NCI-H146 treated with DMSO at 0.1 percent for 48 hours (cell line): Measurements from ENCODE around the gene KIR3DL2.
"Not testable (repeated sequence)": the region's sequence is repeated elsewhere in the genome, so short reads cannot be mapped to it uniquely, and the experiment has no call there.

Source experiments
- DNase-seq: peaks from one replicate; lab custom pipeline; 2025; ENCODE audit not compliant: unreplicated experiment; lab: John Stamatoyannopoulos, UW

The KIR3DL2 gene

GRCh38 chr19:54863459-54863858 is 13.2 kb downstream of the KIR3DL2 start:
- not testable (repeated sequence) for DNase-seq

- no peak for DNase-seq
Observed at GRCh38 chr19:54871696-54872095, 21.5 kb downstream of the KIR3DL2 start.

DNA sequence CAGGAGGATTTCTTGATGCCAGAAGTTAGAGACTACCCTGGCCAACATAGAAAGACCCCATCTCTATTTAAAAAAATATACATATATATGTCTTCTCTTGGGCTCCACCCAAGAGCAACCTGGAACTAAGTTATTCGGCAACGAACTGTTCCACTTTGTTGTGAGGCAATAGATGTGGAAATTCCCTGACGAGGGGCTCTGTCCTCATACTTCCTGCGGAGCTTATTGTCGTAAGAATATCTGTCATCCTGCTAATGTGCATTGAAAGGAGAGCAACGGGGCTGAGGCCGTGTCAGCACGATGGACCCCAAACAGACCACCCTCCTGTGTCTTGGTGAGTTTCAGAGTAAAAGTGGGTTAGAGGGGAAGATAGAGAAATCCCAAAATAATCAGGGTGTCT is 23.7 kb downstream of the KIR3DL2 start, which contains the start of gene FCAR:
FCAR (plus strand) TSS at position 246 of the 400 bp plus-strand sequence; CDS start at position 301, 55 bp downstream.
- DNase-seq = no peak

DNA sequence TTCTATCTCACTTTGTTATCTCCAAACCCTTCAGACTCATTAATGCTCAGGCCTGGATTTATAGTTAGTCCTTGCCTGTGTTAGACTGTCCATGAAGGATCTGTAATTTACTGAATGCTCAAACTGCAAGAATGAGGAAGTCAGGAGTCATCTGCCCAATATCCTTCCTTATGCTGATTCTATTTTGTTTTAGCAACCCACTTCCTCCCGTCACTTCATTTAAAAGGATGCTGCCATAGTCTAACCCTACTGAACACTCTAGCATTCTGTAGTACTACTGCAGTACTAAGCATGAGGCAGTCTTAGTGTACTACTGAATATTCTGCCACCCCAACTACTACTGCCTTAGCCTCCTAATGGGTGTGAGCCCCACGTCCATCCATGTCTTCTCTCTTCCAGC is 25.3 kb downstream of the KIR3DL2 start:
- DNase-seq = no peak

GRCh38 chr19:54877471-54877870 is 27.2 kb downstream of the KIR3DL2 start:
- DNase-seq = no peak

DNA sequence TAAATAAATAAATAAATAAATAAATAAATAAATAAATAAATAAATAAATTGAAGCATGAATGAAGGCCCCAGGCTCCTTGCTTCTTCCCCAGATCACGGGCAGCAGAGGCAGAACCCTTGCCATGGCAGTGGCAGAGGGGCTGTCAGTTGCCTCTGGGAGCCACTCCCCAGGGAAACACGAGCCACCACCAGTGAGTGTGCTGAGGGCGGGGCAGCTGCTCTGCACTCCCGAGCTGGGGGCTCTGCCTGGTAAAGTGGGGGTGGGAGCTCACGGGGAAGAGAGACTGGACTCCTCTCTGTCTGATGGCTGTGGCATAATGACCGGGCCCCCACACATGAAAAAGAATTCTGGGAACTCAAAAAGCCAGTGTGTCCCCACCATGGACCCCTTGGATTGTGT is 31.6 kb downstream of the KIR3DL2 start:
- no peak for DNase-seq

GRCh38 chr19:54882758-54883157 is 32.5 kb downstream of the KIR3DL2 start:
- DNase-seq = no peak

DNA sequence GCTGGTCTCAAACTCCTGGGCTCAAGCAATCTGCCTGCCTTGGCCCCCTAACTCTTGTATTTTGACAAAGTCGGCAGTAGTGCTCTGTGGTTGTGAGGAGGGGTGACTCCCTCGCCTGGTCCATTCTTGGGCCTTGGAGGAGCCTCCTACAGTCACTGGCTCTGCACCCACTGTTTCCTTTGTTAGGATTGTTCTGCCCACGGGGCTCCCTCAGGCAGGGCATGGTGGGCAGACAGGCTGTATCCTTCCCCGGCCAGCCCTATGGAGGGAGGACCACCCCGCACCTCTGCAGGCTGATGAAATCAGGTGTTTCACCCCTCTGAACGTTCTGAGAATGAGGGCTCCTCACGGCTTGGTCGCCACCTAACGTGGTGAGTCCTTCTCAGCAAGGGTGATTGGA is 33.0 kb downstream of the KIR3DL2 start:
- DNase-seq = no peak

- DNase-seq = no peak
Observed at GRCh38 chr19:54888239-54888638, 38.0 kb downstream of the KIR3DL2 start.

- DNase-seq = no peak
Observed at GRCh38 chr19:54889566-54889965, 39.3 kb downstream of the KIR3DL2 start.

DNA sequence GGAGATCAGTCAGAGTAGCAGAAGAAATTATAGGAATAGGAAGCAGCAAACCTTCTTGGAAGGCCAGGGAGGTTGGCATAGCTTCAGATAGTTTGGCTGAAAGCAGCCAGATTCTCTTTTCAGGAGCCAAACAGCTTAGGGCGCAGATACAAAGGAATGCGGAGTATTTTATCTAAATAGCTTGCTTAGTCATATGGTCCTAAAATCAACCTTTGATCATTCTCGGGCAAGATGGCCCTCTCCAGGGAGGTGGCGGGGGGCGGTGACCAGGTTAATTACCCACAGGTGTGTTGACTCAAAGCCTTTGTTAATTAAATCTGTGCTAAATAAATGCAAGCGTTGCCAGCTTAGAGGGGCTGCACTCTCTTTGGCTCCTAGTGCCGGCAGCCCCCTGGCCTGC is 43.2 kb downstream of the KIR3DL2 start:
- no peak for DNase-seq

GRCh38 chr19:54894106-54894505 is 43.9 kb downstream of the KIR3DL2 start:
- DNase-seq = not testable (repeated sequence)

- no peak for DNase-seq
Observed at GRCh38 chr19:54896036-54896435, 45.8 kb downstream of the KIR3DL2 start.

GRCh38 chr19:54898685-54899084 is 48.4 kb downstream of the KIR3DL2 start:
- DNase-seq = not testable (repeated sequence)

- not testable (repeated sequence) for DNase-seq
Observed at GRCh38 chr19:54899646-54900045, 49.4 kb downstream of the KIR3DL2 start.

DNA sequence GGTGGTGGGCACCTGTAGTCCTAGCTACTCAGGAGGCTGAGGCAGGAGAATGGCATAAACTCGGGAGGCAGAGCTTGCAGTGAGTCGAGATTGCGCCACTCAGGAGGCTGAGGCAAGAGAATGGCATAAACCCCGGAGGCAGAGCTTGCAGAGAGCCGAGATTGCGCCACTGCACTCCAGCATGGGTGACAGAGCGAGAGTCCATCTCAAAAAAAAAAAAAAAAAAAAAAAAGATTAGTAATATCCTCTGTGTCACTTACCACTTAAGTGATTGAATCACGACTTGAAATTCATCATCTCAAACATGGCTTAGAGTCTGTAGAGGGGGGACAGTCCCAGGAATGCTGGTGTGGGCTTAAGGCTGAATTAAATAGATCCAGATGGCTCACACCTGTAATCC is 50.9 kb downstream of the KIR3DL2 start:
- not testable (repeated sequence) for DNase-seq

- no peak for DNase-seq
Observed at GRCh38 chr19:54902061-54902460, 51.8 kb downstream of the KIR3DL2 start.

GRCh38 chr19:54903303-54903702 is 53.1 kb downstream of the KIR3DL2 start:
- no peak for DNase-seq

GRCh38 chr19:54904261-54904660 is 54.0 kb downstream of the KIR3DL2 start:
- not testable (repeated sequence) for DNase-seq

DNA sequence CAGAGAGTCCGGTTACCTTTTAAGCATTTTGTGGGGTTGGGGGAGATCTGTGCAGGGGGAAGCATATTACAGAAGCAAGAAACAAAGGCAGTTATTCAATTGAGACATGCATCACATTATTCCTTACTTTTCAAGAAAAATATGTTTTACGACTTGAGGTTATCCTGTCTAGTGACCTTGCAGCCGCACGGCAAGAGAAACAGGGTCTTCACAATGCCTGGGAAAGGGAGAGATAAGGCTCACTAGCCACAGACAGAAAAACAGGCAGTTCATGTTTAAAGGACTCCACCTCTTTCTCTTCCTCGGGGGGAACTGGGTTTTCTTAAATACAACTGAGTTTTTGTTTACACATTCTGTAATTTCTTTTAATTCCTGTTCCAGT is 55.2 kb downstream of the KIR3DL2 start:
- DNase-seq = no peak

- no peak for DNase-seq
Observed at GRCh38 chr19:54905803-54906511, 55.7 kb downstream of the KIR3DL2 start, which contains the start of gene NCR1. Gene NCR1 (plus strand): TSS chr19:54906148. CDS start chr19:54906188, 40 bp downstream.

DNA sequence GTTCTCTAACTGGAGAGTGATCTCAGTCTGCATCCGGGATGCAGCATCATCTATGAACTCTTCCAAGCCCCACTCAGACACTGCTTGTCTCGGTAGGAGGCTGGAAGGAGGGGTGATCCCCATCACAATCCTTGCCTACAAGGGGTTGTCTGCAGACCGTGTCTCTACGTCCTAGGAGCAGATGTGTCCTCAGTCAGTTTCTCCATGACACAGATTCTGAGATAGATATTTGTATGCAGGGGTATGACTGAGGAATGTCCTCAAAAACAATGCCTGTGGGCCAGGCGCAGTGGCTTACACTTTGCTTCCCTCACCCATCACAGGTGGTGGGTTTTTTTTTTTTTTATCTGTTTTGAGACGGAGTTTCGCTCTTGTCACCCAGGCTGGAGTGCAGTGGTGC is 56.6 kb downstream of the KIR3DL2 start:
- no peak for DNase-seq

GRCh38 chr19:54907899-54908298 is 57.7 kb downstream of the KIR3DL2 start:
- DNase-seq = not testable (repeated sequence)
